Brain microvascular endothelial cell (primary cell): Measurements from ENCODE around the gene PTPRR.

Experiments used
- DNase-seq: peaks from one replicate; pipeline ENCODE4 v3.0.0-alpha.2; 2020
- H3K27ac ChIP-seq: fragments of 250-450 bp; sonication (Bioruptor Pico); 2 replicates; pipeline ENCODE4 v1.5.1; 2020; ENCODE audit warnings: mild to moderate bottlenecking, moderate library complexity
- H3K27me3 ChIP-seq: fragments of 250-450 bp; sonication (Bioruptor Pico); replicated peaks from 2 replicates; pipeline ENCODE4 v1.5.1; 2020; ENCODE audit warnings: mild to moderate bottlenecking
- H3K36me3 ChIP-seq: fragments of 250-450 bp; sonication (Bioruptor Pico); replicated peaks from 2 replicates; pipeline ENCODE4 v1.5.1; 2020; ENCODE audit warnings: mild to moderate bottlenecking
- H3K4me3 ChIP-seq: 2 replicates; pipeline ENCODE4 v1.5.1; 2011; ENCODE audit warnings: low read depth, mild to moderate bottlenecking, control low read depth, low read length, moderate library complexity
- CTCF ChIP-seq: IDR thresholded peaks from 2 replicates; pipeline ENCODE4 v1.5.1; 2011; ENCODE audit warnings: low read depth, mild to moderate bottlenecking, moderate library complexity, low read length, control low read depth, inconsistent platforms; ENCODE audit errors: missing control alignments
- in situ Hi-C: cut with HindIII; loops from 2 replicates; pipeline ENCODE4 v1.10.0; 2017; ENCODE audit warnings: low sequenced_read_pairs, low pct_ligation_motif_present

The PTPRR gene

GRCh38 chr12:70785896-70786295 is 134.6 kb downstream of the PTPRR start:
- Histone ChIP-seq H3K36me3 (no peaks in the 10 kb centered on the region), H3K27ac (no peak overlapping the region), H3K27me3 (no peaks in the 10 kb centered on the region), H3K4me3 (no peak overlapping the region)
- in situ Hi-C loops: no loop called here
- DNase-seq: no peak
- no peak for TF ChIP-seq CTCF

- DNase-seq: no peak
- Histone ChIP-seq H3K4me3 (no peak overlapping the region), H3K27me3 (no peaks in the 10 kb centered on the region), H3K36me3 (no peaks in the 10 kb centered on the region), H3K27ac (no peak overlapping the region)
- in situ Hi-C loops: no loop called here
- TF ChIP-seq CTCF: no peak
Measured at GRCh38 chr12:70784042-70784668, 136.4 kb downstream of the PTPRR start.

- DNase-seq: no peak
- Histone ChIP-seq H3K4me3 (no peak overlapping the region), H3K36me3 (no peaks in the 10 kb centered on the region), H3K27me3 (no peaks in the 10 kb centered on the region), H3K27ac (no peak overlapping the region)
- no peak for TF ChIP-seq CTCF
- in situ Hi-C loops: no loop called here
Measured at GRCh38 chr12:70783455-70783854, 137.1 kb downstream of the PTPRR start.

- DNase-seq: no peak
- no peak for TF ChIP-seq CTCF
- Histone ChIP-seq H3K4me3 (no peak overlapping the region), H3K27ac (no peak overlapping the region), H3K36me3 (no peaks in the 10 kb centered on the region), H3K27me3 (no peaks in the 10 kb centered on the region)
- in situ Hi-C loops: no loop called here
Measured at GRCh38 chr12:70779250-70779649, 141.3 kb downstream of the PTPRR start.

GRCh38 chr12:70774055-70774454 is 146.5 kb downstream of the PTPRR start:
- no peak for TF ChIP-seq CTCF
- in situ Hi-C loops: no loop called here
- no peak overlapping the region for H3K27ac ChIP-seq

GRCh38 chr12:70772836-70773235 is 147.7 kb downstream of the PTPRR start:
- H3K36me3 ChIP-seq: no peaks in the 10 kb centered on the region
- H3K27ac ChIP-seq: no peak overlapping the region
- no peak for DNase-seq
- no peaks in the 10 kb centered on the region for H3K27me3 ChIP-seq
- in situ Hi-C loops: no loop called here
- no peak overlapping the region for H3K4me3 ChIP-seq
- no peak for TF ChIP-seq CTCF

More at GRCh38 chr12:70774055-70774454, 146.5 kb downstream of the PTPRR start:
- no peak overlapping the region for H3K4me3 ChIP-seq
- peak; percentile 30 for DNase-seq
- no peaks in the 10 kb centered on the region for H3K27me3 ChIP-seq
- no peaks in the 10 kb centered on the region for H3K36me3 ChIP-seq
